HG03175 (cell line): Measurements from ENCODE around the gene KLK11.
"Not testable (repeated sequence)": the region's sequence is repeated elsewhere in the genome, so short reads cannot be mapped to it uniquely, and the experiment has no call there.

Experiments used
- ATAC-seq: cut with Tn5 transposase; IDR thresholded peaks from one replicate; pipeline ENCODE4 v1.9.1; 2021; ENCODE audit warnings: mild to moderate bottlenecking, moderate library complexity; ENCODE audit not compliant: unreplicated experiment

Gene KLK11

DNA sequence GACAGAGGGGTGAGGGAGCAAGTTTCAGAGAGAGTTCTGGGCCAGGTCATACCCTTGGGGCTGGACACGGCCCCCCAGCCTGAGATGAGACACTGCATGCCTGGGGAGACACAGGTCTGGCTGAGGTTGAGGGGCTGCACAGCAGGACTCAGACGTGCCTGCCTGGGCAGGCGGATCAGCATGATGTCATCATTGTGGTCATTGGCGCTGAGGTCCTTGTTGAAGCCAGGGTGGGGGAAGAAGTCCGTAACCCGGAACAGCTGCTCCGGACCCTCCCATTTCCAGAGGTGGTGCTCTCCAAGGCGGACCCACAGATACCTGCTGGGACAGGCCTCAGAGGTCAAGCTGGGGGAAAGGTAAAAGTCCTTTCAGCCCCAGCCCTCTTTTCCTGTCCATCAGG is 20.0 kb downstream of the KLK11 start:
- no peak for ATAC-seq

DNA sequence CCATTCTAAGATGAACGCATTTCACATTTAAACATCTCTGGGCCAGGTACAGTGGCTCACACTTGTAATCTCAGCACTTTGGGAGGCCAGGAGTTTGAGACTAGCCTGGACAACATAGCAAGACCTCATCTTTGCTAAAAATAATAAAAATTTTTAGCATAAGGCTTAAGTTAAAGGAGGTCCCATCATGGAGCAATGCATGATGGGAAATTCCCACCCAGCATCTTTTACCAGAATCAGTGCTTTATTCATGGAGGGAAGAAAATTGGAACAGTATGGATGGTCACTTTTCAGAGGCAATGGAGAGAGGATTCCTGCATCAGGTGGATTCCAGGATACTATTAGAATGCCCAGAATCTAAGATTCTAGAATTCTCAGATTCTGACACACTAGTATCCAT is 21.2 kb downstream of the KLK11 start:
- no peak for ATAC-seq

DNA sequence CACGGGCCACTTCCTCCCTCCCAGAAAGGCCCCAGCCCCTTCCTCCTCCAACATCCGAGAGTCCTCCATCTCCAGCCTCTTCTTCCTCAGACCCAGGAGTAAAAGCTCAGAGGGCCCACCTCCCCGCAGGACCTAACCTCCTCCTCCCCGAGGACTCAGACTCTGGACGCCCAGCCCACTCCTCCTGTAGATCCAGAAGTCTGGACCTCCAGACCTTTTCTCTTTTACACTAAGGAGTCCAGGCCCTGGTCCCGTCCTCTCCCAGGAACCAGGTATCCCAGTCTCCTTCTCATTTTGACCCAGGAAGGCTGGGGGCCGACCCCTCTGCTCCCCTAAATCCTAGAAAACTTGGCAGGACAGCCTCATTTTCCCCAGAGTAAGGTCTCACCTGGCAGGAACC is 23.1 kb downstream of the KLK11 start:
- ATAC-seq, result no peak

DNA sequence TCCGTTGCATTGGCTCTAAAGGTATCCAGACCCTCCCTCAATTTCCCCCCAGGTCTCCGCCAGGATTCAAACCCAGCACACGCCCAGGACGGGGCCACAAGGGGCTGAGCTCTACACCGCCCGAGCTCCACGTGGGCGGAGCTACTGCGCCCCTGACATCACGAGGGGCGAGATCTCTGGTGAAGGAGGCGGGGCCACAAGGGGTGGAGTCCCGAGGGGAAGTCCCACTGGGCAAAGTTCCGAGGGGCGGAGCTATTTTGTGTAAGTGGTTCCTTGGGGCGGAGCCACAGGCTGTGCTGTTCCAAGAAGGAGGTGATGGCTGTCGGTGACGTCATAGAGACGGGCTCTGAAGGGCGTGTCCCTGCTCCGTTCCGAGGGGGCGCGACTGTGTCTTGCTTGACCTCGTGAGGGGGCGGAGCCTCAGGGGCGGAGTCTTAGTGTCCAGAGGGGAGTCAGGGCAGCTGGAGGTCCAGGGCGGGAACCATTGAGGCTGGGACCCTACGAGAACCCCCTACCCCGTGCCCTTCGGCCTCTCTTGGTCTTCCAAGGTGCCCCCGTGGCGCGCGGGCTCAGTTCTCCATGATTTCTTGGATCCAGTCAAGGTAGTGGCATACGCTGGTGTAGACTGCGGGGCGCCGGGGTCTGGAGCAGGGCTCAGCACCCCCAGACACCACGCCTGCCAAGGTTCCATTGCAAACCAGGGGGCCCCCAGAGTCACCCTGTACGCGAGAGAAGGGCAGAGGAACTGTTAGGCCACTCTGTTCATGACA is 23.7 kb downstream of the KLK11 start:
- no peak for ATAC-seq

DNA sequence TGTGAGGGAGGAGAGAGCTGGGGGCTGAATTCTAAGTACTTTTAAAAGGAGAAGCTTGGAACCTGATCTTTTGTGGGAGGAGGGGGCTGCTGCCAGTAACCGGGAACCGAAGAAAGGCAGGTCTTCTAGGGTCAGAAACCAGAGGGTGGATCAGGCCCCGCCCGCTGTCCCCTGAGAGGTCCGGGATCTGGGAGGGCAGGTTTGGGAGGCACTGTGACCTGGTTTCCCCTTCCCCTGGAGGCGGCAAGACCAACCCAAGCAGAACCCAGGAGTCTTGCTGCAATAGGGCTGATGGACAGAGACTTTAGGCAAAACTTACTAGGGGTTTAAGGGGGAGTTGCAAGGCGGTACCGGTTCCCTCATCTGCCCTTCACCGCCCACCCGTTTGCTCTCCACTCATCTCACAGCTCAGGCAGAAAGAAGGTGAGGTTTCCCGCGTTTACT is 24.3 kb downstream of the KLK11 start:
- no peak for ATAC-seq

DNA sequence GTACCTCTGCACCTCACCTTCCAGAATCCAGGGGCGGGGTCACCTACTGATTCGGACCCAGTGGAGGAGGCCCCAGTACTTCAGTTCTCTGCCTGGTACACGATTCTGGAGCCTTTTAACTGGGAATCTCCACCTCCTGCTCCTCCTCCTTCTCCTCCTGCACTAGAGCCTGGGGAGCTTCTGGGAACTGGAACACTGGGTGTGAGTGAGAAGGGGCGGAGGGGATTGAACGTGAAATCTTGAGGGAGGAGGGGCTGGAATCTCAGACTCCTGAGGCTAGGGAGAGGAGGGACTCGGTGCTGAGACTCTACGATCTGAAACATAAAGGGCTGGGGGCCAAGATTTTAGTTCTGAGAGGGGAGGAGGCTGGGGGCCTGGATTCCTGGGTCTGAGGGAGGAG is 24.9 kb downstream of the KLK11 start, which contains the start of gene KLK8:
Gene KLK8, minus strand, starts transcription at position 90 of the 400 bp plus-strand sequence. CDS start 437 bp downstream, outside the sequence.
- ATAC-seq, result no peak

DNA sequence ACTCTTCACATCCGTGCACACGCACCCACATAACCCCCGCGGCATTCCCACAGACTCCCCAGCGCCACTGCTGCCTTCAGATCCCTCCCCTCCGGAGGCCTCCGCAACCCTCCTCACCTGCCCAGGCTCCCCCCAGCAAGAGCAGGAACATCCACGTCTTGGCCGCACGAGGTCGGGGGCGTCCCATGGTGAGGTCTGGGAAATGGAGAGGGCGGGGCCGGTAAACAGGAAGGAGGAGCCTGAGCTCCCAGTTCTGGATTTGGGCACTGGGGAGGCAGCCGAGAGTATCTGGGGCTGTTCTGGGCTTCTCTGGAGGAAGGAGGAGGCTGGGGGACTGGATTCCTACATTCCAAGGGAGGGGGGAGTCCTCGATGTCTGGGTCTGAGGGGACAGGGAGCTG is 25.4 kb downstream of the KLK11 start:
- no peak for ATAC-seq

DNA sequence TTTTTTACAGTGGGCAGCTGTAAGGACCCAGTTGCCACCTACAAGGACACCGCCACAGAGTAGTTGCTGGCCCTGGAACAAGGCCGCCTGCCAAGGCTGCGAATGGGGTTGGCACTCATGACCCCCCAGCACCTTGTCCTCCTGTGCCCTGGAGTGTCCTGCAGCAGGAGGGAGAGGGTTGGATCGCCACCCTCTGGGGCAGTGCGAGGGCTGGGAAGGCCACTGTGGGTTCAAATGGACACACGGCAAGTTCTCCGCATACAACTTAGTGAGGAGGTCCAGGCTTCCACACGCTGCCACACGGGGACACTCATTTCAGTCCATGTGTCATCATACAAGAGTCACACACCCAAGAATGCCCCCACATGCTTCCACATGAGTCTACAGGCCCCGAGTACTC is 26.0 kb downstream of the KLK11 start:
- no peak for ATAC-seq

DNA sequence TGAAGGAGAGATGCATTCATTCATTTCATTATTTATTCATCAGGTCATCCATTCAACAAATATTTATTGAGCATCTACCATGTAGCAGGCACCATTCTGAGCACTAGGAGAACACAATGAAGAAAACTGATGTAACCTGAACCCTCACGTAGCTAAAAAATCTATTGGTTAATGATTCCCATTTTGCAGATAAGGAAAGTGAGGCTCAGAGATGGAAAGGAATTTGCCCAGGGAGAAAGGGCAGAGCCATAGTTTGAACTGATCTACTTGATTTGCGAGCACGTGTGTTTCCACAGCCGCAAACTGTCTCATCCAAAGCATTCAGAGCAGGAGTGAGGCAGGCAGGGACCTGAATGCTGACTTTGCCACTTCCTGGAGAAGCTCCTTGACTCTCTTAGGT is 27.7 kb downstream of the KLK11 start:
- ATAC-seq, result no peak

DNA sequence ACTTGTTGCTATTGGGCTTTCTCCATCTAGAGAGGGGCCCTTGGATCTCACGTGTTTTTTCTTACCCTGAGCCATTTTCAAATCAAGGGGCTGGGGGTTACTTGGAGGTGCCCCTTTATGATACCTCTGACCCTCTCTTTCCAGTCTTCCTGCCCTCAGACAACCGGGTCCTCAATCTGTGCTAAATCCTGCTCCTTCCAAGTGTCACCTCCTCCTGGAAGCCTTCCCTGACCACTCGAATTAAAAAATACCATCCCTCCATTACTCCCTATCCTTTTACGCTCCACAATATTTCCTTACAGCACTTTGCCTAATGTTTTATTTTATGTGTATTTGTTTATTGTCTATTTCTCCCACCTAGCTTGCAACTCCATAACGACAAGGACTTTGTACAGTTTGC is 28.4 kb downstream of the KLK11 start:
- ATAC-seq, result no peak

DNA sequence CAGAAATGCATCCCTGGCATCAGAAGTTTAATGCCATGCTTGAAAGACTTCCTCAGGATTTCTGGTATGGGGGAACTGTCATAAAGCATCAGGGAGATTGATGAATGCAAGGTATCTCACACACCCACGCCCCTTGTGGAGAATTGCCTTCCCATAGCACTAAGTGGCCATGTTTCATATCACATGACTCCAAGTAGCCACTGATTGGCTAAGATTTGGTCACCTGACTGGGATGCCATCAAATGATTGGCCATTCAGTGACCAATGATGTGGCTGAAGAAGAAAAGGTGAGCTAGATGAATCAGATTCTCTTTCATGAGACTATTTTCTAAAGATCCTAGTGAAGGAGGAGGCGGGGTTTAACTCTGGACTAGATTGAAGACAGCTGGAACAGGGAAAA is 32.3 kb downstream of the KLK11 start:
- ATAC-seq, result no peak

DNA sequence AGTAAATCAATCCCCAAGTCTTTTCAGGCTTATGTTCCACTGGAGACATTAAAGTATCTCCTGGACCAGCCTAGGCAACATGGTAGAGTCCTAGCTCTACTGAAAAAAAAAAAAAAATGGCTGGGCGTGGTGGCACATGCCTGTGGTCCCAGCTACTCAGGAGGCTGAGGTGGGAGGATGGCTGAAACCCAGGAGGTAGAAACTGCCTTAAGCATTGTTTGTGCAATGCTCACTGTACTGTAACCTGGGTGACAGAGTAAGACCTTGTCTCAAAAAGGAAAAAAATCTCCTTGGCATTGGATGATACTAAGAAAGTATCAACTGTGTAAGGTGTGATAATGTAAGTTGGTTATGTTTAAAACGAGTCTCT is 33.8 kb downstream of the KLK11 start:
- ATAC-seq, result no peak

DNA sequence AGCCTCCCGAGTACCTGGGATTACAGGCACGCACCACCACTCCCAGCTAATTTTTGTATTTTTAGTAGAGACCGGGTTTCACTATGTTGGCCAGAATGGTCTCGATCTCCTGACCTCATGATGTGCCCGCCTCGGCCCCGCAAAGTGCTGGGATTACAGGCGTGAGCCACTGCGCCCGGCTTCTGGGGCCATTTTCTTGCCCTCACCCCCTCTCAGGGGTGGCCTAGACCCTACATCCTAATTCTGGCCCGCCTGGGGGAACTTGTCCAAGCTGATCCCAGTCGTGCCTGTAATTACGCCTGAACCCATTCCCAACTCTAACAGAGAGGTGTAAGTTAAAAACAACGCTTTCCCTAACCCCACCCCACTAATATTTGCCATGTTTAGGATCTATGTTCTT is 42.0 kb downstream of the KLK11 start:
- ATAC-seq, result not testable (repeated sequence)

DNA sequence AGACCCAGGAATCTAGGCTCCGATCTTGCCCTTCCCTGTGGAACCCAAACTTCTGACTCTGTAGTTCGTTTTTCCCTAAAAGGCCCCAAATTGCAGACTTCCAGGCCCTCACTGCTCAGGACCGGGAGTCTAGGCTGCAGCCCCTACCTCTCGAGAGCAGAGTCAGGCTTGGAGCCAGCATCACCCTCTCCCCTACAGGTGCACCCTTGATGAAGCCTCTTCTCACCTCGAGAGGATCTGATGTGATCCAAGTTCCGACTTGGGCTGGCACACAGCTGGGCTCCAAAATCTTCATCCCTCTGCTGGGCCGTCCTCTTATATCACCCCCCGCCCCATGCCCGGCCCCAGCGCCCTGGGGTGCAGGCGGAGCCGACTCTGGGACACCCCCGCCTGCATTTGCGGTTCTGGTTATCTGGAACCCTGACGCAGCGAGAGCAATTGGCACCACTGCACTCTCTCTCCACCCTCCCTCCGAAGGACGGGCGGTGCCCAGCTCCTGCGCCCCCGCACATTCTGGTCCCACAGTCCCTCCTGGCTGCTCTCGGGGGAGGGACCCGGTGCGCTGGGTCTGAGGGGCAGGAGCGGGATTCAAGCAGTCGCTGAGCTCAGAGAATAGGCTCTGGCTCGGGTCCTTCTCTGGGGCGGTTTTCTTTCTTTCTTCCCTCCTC is 42.7 kb downstream of the KLK11 start, which contains the start of gene KLK7:
Gene KLK7, minus strand, starts transcription at position 293 of the 668 bp plus-strand sequence. CDS start 1,518 bp downstream, outside the sequence.
- no peak for ATAC-seq

DNA sequence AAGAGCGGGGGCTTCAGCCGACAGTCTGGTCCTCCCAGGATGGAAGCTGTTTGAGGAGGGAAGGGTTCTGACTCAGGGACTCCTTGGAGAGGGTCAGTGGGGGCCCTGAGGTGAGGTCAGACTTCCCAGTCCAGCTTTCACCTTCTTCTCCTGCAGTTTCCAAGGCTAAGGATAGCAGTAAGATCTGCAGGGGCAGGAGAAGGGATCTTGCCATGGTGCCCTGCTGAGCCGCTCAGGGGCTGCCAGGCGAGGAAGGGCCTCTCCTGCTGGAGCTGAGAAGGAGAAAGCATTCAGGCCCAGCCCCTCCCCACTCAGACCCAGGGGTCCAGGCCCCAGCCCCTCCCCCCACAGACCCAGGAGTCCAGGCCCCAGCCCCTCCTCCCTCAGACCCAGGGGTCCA is 44.2 kb downstream of the KLK11 start:
- ATAC-seq, result no peak

DNA sequence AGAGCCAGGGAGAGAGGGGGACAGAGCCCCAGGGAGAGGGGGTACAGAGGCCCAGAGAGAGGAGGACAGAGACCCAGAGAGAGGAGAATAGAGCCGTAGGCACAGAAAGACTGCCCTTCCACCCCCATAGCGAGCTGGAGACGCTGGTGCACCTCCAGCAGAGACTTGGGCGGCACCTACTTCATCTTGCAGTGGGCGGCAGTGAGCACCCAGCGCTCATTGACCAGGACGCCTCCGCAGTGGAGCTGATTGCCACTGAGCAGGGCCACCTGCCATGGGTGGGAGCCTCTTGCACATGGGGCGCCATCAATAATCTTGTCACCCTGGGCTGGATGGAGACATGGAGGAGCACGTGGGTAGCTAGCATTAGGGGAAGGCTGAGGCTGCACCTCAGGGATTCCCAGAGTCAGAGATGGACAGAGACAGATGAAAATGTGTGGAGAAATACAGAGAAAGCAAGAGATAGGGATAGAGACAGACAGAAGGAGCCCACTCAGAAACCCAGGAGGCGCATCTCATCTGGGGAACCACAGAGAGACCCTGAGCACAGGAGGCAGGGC is 44.7 kb downstream of the KLK11 start:
- no peak for ATAC-seq

DNA sequence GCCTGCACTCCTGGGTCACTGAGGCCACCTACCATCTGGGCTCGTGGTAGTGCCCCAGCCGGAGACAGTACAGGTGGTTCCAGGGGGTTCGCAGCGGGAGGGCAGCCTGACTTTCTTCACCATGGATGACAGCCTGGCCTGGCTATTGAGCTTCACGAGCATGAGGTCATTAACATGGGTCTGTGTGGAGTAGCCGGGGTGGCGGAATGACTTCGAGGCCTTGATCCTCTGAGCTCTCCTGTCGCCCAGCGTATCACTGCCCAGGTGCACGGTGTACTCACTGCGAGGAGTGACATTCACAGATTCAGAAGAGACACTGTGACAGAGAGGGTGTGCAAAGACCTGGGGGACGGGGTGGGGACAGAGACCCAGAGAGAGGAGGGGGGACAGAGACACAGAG is 46.2 kb downstream of the KLK11 start:
- ATAC-seq, result no peak

DNA sequence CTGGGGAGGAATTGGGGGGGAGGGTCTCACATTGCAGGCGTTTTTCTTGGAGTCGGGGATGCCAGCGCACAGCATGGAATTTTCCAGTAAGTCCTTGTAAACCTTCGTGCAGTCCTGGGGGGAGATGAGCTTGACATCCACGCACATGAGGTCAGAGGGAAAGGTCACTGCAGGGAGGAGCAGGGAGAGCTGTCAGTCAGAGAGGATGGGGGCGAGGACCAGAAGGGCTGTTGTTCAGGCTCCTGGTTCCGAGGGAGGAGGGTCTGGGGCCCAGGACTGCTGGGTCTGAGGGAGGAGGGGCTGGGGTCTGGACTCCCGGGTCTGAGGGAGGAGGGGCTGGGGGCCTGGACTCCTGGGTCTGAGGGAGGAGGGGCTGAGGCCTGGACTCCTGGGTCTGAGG is 46.7 kb downstream of the KLK11 start:
- no peak for ATAC-seq

DNA sequence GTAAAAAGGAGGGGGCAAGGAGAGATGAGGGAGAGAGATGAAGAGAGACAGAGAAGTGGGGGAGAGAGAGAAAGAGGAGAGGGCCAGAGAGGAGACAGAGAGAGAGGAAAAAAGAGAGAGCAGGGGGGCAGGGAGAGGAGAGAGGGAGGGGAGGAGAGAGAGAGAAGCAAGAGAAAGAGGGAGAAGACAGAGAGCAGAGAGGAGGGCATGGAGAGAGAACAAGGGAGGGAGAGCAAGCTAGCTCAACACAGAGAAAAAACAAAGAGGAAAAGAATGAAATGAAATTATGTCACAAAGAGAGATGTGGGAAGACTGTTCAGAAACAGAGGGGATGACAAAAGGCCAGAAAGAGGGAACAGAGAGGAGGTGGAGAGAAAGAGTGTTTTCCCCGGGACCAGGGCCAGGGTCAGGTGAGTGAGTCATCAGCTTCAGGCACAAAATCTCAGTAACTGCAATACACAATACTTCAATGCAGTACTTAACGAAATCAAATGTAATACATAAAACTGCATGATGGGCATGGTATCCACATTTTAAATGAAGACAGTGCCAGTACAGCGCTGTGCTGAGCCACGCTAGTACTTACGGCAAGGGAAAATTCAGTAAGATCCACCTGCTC is 47.5 kb downstream of the KLK11 start:
- no peak for ATAC-seq

DNA sequence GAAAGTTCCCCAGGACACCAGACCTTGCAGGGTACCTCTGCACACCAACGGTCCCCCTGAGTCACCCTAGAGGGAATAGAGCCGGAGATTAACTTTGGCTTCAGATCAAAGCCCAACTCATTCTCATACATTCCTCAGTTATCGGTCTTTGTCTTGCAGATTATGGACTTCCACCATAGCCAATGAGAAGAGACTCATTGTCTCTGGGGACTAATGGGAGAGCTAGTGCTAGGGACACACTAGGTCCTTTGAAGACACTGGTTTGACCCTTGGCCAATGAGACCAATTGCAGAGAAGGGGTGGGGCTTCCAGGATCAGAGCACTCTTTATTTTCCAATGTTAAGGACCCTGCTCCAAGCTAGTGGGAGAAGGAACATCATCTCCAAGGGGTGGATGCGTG is 48.8 kb downstream of the KLK11 start:
- no peak for ATAC-seq

DNA sequence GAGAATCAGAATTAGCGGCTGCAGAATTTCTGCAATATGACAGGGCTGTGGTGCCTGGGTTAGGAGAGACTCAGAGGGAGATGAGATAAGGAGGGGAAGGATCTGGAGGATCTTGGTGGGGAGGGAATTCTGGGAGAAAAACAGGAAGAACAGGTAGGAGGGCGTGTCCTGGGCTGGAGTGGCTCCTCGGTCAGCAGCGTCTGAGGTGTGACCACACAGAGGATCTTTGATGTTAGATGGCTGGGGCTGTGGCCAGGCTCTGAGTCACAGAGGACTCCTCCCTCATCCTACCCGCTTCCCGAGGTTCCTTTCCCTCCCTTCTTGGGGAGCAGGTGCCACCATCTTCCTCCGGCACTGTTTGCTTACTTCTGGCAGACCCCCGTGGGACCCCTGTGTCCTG is 50.6 kb downstream of the KLK11 start:
- no peak for ATAC-seq
